Hepatocyte (in vitro differentiated cells): Measurements from ENCODE around the gene SREBF1. TPM values are rescaled to one million over a fixed set of nuclear protein-coding genes. Genes with fewer than 3 reads are reported as not detected.

Source experiments
- DNase-seq: peaks from one replicate; pipeline ENCODE4 v3.0.0-alpha.2; 2016; ENCODE audit warnings: low spot score
- H2AFZ ChIP-seq: fragments of 200-600 bp; sonication (generic); 2 replicates; pipeline ENCODE4 v1.6.0; 2016; ENCODE audit warnings: antibody characterized with exemption, mild to moderate bottlenecking
- H3K27ac ChIP-seq: fragments of 200-600 bp; sonication (generic); 2 replicates; pipeline ENCODE4 v1.5.1; 2016; ENCODE audit warnings: mild to moderate bottlenecking
- H3K27me3 ChIP-seq: fragments of 200-600 bp; sonication (generic); 2 replicates; pipeline ENCODE4 v1.6.1; 2016
- H3K36me3 ChIP-seq: fragments of 200-600 bp; sonication (generic); replicated peaks from 2 replicates; pipeline ENCODE4 v1.5.1; 2016; ENCODE audit warnings: low read depth; ENCODE audit not compliant: insufficient read depth
- H3K4me1 ChIP-seq: fragments of 200-600 bp; sonication (generic); 2 replicates; pipeline ENCODE4 v1.5.1; 2016; ENCODE audit warnings: mild to moderate bottlenecking, moderate library complexity; ENCODE audit not compliant: insufficient read depth
- H3K4me2 ChIP-seq: fragments of 200-600 bp; sonication (generic); 2 replicates; pipeline ENCODE4 v1.6.0; 2016
- H3K4me3 ChIP-seq: fragments of 200-600 bp; sonication (generic); 2 replicates; pipeline ENCODE4 v1.5.1; 2016; ENCODE audit warnings: mild to moderate bottlenecking
- H3K79me2 ChIP-seq: fragments of 200-600 bp; sonication (generic); 2 replicates; pipeline ENCODE4 v1.6.0; 2017; ENCODE audit warnings: mild to moderate bottlenecking
- H3K9me2 ChIP-seq: fragments of 200-600 bp; sonication (generic); replicated peaks from 2 replicates; pipeline ENCODE4 v1.6.0; 2017; ENCODE audit warnings: mild to moderate bottlenecking; ENCODE audit not compliant: insufficient read depth
- H3K9me3 ChIP-seq: fragments of 200-600 bp; sonication (generic); 2 replicates; pipeline ENCODE4 v1.5.1; 2016; ENCODE audit warnings: low read depth, mild to moderate bottlenecking
- H4K20me1 ChIP-seq: fragments of 200-600 bp; sonication (generic); 2 replicates; pipeline ENCODE4 v1.6.0; 2016; ENCODE audit warnings: mild to moderate bottlenecking; ENCODE audit not compliant: insufficient read depth, poor library complexity, severe bottlenecking
- EZH2 ChIP-seq: fragments of 200-600 bp; sonication (generic); IDR thresholded peaks from 2 replicates; pipeline ENCODE4 v1.6.1; 2016; ENCODE audit warnings: antibody characterized with exemption, mild to moderate bottlenecking, borderline replicate concordance
- EZH2phosphoT487 ChIP-seq: fragments of 200-600 bp; sonication (generic); IDR thresholded peaks from one replicate; pipeline ENCODE4 v1.6.1; 2018; ENCODE audit warnings: antibody characterized with exemption, mild to moderate bottlenecking, low read depth, moderate library complexity; ENCODE audit not compliant: unreplicated experiment, severe bottlenecking
- WGBS: methylation state at CpG from one replicate; pipeline ENCODE4 v1.1.6; 2016; ENCODE audit warnings: low lambda C conversion rate; ENCODE audit errors: missing lambda C conversion rate; 5-methylcytosine and 5-hydroxymethylcytosine counted together
- polyA plus RNA-seq: library from polyadenylated mRNA; unstranded; fragments of >200 nt; fragmentation: Nextera tagmentation; extraction: Ambion mirVana; gene quantifications from 2 replicates; pipeline ENCODE4 v1.2.1, GENCODE V29; 2016
- total RNA-seq: library from RNA; depleted of rRNA; stranded (reverse); fragments of >200 nt; gene quantifications from 2 replicates; pipeline ENCODE4 v1.2.3, GENCODE V29; 2014
- TF ChIP-seq, protein P1 (sequence below): fragments of 200-600 bp; sonication (generic); IDR thresholded peaks from 2 replicates; pipeline ENCODE4 v1.5.1; 2016; ENCODE audit warnings: antibody characterized with exemption, mild to moderate bottlenecking; ENCODE audit not compliant: poor library complexity

The SREBF1 gene
- total RNA-seq = 47.0 and 57.1 TPM in 2 replicates
- 107 and 140 TPM in 2 replicates for polyA plus RNA-seq

DNA sequence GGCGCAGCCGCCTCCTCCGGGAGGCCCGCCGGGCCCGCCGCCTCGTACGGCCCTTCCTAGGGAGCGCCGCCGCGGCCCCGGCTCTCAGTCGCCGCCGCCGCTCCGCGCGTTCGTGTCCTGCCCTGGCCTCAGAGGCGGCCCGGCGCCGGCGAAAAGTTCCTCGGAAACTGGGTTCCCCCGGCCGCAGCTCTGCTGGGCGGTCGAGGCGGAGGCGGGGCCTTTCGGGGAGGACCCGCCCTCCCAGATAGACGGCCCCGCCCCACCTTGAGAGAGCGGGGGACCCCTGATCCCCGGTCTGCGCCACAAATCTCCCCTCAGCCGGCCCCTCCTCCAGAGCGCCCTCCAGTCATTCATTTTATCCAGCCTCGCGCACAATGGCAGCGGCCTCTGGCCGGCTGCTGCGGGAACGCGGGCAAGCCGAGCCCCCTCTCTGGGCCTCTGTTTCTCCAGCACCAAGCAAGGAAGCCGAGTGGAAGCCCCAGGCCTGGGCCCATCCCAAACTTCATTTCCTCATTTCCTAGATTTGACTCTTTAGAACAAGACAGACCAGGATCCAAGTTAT is at the start of gene SREBF1:
Gene SREBF1, minus strand, starts transcription at position 169 of the 562 bp plus-strand sequence. CDS start 169 bp downstream, outside the sequence.
- 4% methylated on average over 44 of the region's 52 CpGs for WGBS
- H3K9me2 ChIP-seq = no peaks in the 10 kb centered on the region
- peak within 1 kb of the TSS; percentile 99 for H3K27ac ChIP-seq
- DNase-seq = peak; percentile 91
- no peaks in the 10 kb centered on the region for H3K27me3 ChIP-seq
- peak within 1 kb of the TSS; percentile 86 for H3K4me2 ChIP-seq
- TF ChIP-seq EZH2phosphoT487 = no peak
- TF ChIP-seq, protein P1, sequence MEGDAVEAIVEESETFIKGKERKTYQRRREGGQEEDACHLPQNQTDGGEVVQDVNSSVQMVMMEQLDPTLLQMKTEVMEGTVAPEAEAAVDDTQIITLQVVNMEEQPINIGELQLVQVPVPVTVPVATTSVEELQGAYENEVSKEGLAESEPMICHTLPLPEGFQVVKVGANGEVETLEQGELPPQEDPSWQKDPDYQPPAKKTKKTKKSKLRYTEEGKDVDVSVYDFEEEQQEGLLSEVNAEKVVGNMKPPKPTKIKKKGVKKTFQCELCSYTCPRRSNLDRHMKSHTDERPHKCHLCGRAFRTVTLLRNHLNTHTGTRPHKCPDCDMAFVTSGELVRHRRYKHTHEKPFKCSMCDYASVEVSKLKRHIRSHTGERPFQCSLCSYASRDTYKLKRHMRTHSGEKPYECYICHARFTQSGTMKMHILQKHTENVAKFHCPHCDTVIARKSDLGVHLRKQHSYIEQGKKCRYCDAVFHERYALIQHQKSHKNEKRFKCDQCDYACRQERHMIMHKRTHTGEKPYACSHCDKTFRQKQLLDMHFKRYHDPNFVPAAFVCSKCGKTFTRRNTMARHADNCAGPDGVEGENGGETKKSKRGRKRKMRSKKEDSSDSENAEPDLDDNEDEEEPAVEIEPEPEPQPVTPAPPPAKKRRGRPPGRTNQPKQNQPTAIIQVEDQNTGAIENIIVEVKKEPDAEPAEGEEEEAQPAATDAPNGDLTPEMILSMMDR = no peak
- no peak for TF ChIP-seq EZH2
- H3K4me1 ChIP-seq = peaks cover 65% of the 10 kb centered on the region
- peaks cover 44% of the 10 kb centered on the region for H3K79me2 ChIP-seq
- peak within 1 kb of the TSS; percentile 87 for H3K4me3 ChIP-seq
- no peaks in the 10 kb centered on the region for H3K9me3 ChIP-seq
- no peak within 1 kb of the TSS for H2AFZ ChIP-seq
- H3K36me3 ChIP-seq = no peaks in the 10 kb centered on the region
- H4K20me1 ChIP-seq = peaks cover 38% of the 10 kb centered on the region

DNA sequence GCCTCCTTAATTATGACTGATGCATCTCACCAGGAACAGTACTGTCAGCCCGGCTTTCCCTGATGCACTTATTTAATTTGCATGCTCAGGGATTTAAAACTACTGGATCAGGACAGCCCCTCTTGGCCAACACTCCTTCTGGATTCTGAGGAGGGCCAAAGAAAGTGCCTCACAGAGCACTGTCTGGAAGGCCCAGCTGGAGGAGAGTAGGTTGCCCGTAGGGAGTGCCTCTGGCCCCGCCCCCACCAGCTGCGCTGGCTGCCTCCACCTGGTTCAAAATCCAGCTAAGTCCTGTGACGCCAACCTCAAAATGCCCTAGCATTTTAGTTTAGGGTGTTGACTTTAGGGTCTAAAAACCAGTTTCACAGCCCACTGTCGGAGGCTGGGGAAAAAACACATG is 49.4 kb upstream of the SREBF1 start:
- DNase-seq = no peak
- Histone ChIP-seq H4K20me1 (no peaks in the 10 kb centered on the region), H3K4me3 (no peak overlapping the region), H3K27me3 (no peaks in the 10 kb centered on the region), H3K4me2 (no peak overlapping the region), H3K4me1 (no peaks in the 10 kb centered on the region), H3K27ac (no peak overlapping the region), H3K36me3 (no peaks in the 10 kb centered on the region), H3K9me3 (no peaks in the 10 kb centered on the region), H2AFZ (no peak overlapping the region), H3K79me2 (no peaks in the 10 kb centered on the region), H3K9me2 (no peaks in the 10 kb centered on the region)
- WGBS = 94% methylated on average over 6 of the region's 6 CpGs
- TF ChIP-seq EZH2 (no peak), EZH2phosphoT487 (no peak)
- TF ChIP-seq, protein P1 = no peak

DNA sequence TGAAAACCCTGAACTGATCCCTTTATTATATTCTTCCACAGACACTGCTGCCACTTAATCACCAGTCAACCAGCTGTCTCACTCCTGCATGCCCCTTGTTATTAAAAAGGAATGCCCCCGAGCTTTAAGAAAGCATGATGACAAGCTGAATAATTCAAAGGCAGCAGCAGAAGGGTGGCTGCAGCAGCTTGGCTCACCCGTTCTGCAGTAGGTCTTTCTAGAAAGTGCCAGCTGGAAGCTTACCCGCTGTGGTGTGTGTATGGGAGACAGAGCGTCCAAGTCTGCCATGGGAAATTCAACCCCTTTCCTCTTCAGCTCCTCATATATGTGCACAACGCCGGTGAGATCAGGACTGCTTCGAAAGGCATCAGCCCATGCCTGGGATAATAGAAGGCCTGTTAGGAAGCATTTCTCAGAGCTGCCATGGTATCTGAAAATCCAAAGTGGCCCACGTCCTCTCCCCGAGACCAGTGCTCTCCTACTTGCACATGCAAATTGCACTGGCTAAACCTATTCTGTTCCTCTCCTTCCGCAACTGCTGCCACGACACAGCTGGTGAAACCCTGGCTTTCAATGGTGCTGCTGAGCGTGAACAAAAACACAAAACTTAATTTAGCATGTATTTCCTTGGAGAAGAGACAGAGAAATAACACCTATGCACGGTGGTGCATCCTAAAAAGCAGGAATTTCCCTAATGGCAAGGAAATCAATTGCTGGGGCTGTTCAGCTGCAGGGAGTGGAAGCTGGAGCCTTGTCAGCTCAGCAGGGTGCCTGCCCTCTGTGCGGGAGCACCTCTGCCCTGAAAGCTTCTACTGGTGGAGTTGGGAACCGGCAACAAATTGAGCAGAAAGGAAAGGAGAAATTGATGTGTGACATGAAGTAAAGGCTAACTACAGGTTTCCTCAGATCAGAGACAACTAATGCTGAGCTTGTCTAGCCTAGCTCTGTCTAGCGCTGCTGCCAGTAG is 47.9 kb upstream of the SREBF1 start:
- Histone ChIP-seq H3K9me2 (no peaks in the 10 kb centered on the region), H4K20me1 (no peaks in the 10 kb centered on the region), H3K4me1 (no peaks in the 10 kb centered on the region), H3K27me3 (no peaks in the 10 kb centered on the region), H3K4me2 (no peak overlapping the region), H2AFZ (no peak overlapping the region), H3K9me3 (no peaks in the 10 kb centered on the region), H3K4me3 (no peak overlapping the region), H3K79me2 (no peaks in the 10 kb centered on the region), H3K36me3 (no peaks in the 10 kb centered on the region), H3K27ac (no peak overlapping the region)
- DNase-seq = no peak
- WGBS = 89% methylated on average over 16 of the region's 16 CpGs
- TF ChIP-seq, protein P1 = no peak
- no peak for TF ChIP-seq EZH2
- no peak for TF ChIP-seq EZH2phosphoT487
